COLO829 (cell line): ENCODE measurements around the gene LMTK3.
A peak's percentile ranks its signal among the peaks of the same experiment; 100 is the strongest.
"Not testable (repeated sequence)": the region's sequence is repeated elsewhere in the genome, so short reads cannot be mapped to it uniquely, and the experiment has no call there.

Experiments
- DNase-seq: peaks from one replicate; pipeline ENCODE4 v3.0.0; 2012; ENCODE audit warnings: low spot score

LMTK3 gene

GRCh38 chr19:48507911-48508439 lies 3.7 kb downstream of the LMTK3 start:
- no peak for DNase-seq

GRCh38 chr19:48506138-48506733 lies 5.4 kb downstream of the LMTK3 start:
- no peak for DNase-seq

- DNase-seq: no peak
These were observed 9.2 kb downstream of the LMTK3 start for GRCh38 chr19:48502350-48503018.

GRCh38 chr19:48501494-48502349 lies 9.9 kb downstream of the LMTK3 start:
- DNase-seq: peak; percentile 71

DNA sequence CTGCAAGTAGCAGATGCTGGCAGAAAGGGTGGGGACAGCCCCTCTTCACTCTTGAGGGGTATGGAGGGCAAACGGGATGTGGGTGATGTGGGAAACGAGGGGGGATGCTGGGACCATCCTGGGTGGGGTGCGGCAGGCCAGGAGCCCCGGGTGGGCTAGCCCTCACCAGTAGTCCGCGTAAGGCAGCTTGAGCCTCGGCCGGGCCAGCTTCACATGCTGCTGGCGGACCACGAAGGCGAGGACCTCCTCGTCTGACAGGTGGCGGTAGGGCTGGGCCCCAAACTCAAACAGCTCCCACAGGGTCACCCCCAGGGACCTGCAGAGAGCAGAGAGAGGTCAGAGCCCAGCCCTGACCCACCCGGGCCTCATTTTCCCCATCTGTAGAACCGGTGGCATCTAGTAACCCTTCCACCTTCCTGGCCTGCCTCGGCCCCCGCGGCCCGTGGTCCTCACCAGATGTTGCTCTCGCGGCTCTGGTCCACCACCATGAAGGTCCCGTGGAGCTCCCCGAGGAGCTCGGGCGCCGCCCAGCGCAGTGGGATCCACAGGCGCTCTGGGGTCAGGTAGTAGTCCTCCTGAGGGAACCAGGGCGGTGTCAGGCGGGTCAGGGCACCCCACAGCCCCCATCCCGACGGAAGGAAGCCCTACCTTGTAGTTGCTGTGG lies 10.7 kb downstream of the LMTK3 start:
- no peak for DNase-seq

DNA sequence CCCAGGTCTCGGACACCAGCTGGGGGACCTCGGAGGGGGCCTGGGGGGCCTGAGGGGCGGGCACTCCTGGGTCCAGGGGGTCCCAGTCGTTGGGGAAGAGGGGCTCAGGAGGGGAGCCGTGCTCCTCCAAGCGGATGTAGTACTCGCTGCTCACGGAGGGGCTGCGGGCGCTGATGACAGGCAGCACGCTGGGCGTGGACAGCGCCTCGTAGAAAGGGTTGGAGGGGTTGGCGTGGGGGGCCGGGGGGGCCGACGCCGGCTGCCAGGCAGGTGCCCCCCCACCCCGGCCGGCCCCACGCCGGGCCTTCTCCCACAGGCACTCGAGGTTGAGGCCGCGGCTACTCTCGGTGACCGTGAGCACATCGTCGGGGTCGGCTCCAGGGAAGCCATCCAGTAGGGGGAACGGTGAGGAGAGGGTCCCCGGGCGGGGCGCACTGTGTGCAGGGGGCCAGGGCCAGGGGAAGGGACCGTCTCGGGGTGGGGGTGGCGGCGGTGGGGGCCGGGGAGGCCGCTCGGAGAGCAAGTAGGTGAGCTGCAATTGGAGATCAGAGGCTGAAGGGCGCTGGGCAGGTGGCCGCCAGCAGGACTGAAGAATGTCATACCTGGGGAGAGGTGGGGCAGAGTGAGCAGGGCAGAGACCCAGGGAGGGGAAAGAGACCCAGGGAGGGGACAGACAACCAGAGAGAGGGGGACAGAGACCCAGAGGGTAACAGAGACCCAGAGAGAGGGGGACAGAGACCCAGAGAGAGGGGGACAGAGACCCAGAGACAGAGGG lies 12.1 kb downstream of the LMTK3 start:
- DNase-seq: no peak

DNA sequence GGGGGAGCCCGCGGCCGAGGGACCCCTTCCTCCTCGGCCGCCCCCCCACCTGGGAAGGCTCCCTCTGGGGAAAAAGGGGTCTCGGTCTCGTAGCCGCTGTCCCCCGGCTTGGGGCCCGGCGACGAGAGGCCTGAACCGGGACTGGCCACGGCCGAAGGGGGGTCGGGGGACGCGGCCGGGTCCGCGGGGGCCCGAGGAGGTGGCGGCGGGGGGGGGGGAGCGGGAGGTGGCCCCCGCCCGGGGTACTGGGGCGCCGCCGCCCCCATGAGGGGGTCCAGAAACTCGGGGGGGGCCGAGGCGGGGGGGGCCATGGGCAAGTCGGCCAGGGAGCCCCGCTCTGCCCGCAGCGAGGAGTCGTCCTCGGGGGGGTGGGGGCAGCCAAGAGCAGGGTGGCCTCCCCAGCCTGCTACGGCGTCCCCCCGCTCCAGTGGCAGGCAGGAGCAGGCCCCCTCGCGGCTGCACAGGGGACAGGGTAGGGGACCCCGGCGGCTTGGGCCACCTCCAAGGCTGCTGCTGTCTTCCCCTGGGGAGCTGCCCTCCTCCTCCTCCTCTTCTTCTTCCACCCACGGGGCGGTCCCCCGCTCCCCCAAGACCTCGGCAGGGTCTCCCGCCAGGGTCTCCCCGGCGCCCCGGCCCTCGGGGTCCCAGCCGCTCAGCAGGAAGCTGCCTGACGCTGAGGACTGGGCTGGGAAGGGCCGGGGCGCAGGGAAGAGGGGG lies 12.9 kb downstream of the LMTK3 start:
- DNase-seq: no peak

DNA sequence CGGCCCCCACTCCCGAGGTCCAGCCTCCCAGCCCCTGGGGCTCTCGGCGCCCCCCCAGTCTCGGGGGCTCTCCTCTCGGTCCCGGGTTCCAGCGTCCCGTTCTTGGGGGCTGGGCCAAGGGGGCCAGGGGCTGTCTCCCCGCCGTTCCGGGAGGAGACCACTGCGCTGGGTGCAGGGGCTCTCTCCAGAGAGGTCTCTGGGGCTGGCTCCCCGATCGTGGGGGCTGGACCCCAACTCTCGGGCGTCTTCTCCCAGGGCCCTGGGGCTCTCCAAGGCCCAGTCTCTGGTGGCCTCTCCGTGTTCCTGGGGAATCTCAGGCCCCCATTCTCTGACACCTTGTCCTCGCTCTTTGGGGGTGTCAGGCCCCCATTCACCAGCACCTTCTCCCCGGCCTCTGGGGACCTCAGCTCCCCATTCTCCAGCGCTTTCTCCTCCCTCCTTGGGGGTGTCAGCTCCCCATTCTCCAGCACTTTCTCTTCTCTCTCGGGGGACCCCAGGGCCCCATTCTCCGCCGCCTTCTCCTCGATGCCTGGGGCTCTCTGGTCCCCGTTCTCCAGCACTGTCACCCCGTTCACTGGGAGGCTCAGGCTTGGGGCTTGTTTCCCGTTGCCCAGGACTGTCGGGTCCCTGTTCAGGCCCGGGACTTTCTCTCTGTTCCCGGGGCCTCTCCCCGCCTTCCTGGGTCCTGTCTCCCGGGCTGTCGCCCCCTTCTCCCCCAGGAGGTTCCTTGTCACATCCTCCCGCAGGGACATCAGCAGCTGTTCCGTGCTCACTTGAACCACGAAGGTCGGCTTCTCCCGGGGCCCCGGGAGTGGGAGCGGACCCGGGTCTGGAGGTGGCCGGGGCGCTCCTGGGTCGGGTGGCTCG lies 13.7 kb downstream of the LMTK3 start:
- DNase-seq: no peak

GRCh38 chr19:48496959-48497727 lies 14.5 kb downstream of the LMTK3 start:
- DNase-seq: no peak

GRCh38 chr19:48495396-48495795 lies 16.2 kb downstream of the LMTK3 start:
- no peak for DNase-seq

DNA sequence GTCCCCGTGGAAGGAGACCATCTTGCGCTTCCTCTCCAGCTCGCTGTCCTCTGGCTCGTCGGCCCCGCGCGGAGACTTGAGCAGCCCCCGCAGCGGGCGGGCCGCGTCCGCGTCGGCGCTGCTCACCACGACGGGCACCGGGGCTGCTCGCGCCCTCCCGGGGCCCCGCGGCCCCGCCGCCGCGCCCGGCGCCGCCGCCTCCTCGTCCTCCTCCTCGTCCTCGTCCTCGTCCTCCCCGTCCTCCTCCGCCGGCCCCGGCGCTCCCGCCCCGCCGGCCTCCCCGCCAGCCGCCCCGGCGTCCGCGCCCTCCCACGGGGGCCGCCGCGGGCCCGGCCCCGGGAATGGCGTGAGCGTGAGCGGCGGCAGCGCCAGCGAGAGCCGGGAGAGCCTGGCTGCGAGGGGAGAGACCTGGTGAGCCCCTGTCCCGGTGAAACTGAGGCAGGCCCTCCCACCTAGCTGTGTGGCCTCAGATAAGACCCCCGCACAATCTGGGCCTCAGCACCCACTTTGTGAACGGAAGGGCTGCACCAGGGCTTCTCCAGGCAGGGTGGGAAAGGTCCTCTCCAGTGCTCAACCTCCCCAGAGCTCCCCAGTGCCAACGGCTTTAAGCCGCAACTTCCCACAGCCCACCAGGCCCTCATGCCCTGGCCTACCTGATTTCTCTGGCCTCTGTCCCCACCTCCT lies 17.8 kb downstream of the LMTK3 start:
- DNase-seq: no peak

GRCh38 chr19:48492925-48493717 lies 18.5 kb downstream of the LMTK3 start:
- peak; percentile 99 for DNase-seq

DNA sequence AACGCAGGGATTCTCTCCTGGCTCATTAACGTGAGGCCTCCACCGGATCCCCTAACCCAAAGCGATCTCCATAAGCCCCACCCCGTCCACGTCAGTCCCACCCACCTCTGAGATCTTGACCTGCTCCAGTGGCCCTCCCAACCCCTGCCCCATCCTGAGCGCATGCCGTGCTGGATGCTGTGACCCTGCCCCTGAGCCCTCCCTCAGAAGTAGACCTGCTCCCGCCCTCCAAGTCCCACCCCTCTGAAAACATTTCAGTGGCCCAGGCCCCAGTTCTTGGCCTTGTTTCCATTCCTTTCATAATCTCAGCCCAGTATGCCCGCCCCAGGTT lies 19.9 kb downstream of the LMTK3 start:
- DNase-seq: no peak

GRCh38 chr19:48490981-48491792 lies 20.4 kb downstream of the LMTK3 start:
- DNase-seq: peak; percentile 64

GRCh38 chr19:48489608-48490216 lies 21.9 kb downstream of the LMTK3 start:
- DNase-seq: peak; percentile 67

DNA sequence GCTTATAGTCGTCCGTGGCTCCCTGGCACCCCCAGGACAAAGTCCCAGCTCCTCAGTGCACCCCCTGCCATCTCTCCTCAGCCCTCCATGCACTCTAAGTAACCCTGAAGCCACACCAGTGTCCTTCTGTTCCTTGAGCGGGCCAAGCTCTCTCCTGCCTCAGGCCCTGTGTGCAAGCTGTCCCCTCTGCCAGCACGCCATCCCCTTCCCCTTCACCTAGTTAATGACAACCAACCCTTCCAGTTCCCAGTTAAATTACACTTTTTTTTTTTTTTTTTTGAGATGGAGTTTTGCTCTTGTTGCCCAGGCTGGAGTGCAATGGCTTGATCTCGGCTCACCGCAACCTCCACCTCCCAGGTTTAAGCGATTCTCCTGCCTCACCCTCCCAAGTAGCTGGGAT lies 23.2 kb downstream of the LMTK3 start:
- DNase-seq: not testable (repeated sequence)
